NCI-H446 treated with DMSO at 0.1 percent for 48 hours (cell line): ENCODE results near the gene SOX18.

Source experiments
- DNase-seq: peaks from one replicate; lab custom pipeline; 2025; lab: John Stamatoyannopoulos, UW

Gene SOX18

DNA sequence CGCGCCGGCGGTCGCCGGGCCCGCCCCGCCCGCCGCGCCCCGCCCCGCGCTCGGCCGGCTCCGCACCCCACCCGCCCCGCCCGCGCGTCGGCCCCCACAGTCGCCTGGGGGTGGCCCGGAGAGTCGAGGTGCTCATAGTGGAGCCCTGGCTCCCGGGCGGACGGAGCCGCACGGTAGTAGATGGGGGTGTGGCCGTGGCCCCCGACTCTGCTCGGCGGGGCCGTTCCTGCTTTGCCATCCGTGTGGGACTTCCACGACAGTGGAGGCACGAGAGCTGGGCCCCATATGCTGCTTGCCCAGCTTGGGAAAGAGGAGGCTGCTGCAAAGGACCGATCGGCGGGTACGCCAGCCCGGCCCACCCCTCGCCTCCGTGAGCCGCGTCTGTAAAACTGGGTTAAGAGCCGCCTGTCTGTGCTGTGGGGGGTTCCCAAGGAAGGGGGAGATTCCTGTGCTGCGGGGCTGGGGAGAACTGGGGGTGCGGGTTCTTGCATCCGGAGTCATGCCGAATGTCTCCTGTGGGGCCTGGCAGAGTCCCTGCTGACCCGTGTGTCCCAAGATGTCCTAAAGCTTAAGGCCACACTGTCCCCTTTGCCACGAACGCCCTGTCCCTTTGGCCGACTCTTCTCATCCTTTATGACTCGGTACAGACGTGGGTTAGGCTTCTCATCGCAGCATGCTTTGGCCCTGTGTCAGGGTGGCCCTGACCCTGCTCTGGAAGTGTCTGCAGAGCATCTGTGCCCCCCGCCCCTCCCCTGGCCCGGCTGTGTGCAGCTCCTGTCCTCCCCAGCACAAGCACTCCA lies 30.8 kb upstream of the SOX18 start, which contains the start of gene OPRL1:
Gene OPRL1, plus strand, starts transcription at position 70 of the 800 bp plus-strand sequence. CDS start 12,639 bp downstream, outside the sequence.
- DNase-seq = no peak

DNA sequence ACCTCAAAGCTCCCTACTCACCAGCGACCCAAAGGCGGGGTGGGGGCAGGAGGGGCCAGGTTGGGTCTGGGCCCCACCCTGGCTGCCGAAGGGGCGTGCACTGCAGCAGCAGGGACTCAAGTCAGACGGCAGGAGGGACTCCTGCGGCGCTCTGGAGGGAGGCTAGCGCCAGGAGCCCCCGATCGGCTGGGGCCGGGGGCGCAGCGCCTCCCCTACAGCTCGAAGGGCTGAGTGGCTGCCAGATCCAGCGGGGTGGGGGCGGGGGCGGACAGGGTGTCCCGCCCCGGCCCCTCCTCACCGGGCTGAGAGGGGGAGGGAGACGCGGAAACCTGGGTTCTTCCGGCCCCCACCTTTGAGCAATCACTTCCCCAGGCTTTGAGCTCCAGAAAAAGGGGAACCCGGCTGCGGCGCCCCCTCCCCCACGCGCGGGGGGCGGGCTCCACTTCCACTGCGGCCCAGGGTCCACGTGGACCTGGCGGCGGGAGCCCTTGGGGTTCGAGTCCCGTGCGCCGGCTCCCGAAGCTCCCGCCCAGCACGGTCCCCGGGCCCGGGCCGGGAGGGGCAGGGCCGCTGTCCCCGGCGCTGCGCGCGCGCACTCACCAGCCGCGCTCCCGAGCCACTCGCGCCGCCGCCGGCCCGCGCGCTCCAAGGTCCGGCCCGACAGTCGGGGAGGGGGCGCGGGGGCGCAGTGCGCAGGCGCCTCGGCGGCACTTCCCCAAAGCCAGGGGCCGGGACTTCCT lies 30.0 kb upstream of the SOX18 start, which contains the start of gene RGS19:
Gene RGS19, minus strand, starts transcription at position 246 of the 740 bp plus-strand sequence. CDS start 2,632 bp downstream, outside the sequence.
- DNase-seq = peak; percentile 35

DNA sequence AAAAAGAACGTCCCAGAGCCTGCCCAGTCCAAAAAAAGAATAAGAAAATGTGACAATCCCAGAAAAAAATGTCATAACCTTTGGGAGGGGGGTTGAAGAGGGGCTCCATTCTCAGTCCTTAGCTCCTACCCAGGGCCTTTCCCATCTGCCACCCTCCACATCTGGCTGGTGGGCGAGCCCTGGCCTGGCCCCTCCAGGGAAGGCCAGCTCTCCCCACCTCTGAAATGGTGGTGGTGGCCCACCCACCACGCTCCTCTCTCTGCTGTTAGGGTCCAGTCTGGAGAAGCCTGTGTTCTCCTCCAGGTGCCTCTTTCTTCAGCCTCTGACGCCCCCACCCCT lies 29.5 kb upstream of the SOX18 start:
- DNase-seq = no peak

DNA sequence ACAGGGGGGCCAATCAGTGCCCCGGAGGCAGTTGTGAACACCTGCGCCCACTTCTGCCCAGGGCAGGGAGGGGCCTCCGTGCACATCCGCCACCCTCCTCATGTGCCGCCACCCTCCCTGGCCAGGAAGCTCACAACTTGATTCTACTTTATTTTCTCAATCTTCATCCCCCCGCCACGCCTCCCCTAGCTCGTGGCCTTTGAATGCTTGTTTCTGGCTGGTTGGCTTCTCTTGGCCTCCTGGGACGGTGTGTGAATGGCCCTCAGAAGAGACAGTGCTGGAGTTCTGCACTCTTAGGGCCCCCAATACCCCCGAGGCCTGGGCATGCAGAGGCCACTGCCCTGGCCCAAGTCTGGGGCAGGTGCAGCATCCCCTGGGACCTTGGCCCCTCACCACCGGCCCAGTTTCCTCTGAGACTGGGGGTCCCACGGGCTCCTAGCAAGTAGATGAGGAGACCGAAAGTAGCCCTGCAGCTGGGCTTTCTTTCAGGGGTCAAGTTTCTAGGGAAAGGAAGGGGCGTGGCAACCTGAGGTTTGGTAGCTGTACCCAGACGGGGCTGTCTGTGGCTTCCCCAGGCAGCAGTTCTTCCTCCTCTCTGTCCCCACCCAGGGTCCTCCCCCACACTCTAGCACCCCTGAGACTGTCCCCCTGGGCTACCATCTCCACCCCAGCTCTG lies 28.6 kb upstream of the SOX18 start:
- DNase-seq = no peak

DNA sequence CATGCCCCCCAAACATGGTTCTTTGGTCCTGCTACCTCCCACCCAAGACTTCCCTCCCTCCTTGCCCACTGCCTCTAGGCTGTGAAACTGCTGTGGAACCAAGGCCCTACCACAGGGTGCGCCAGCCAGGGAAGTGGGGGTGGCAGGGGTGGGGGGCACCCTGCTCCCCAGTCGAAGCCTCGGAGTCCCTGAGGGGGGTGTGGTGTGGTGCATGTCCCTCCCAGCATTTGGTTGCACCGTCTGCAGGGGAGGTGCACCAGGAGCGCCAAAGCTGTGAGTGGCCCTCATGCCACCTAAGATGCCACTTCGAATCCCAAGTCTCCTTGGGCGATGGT lies 28.1 kb upstream of the SOX18 start:
- no peak for DNase-seq

DNA sequence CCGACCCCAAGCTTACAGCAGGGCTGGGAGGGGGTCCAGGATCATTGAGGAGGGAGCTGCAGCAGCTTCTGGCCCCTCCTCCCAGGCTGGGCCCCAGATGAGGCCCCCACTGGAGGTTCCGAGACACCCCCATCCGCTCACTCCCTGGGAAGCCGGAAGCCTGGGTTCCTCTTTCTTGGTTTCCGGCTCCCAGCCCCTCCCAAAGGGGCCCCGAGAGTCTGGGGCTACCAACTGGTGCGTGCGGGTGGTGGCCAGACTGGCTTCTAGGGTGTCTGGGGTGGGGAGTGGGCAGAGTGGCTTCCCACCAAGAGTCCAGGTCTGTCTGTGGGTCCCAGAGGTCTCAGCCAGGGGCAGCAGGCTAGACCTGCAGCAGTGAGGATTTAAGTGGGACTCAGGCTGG lies 27.7 kb upstream of the SOX18 start:
- DNase-seq = no peak

DNA sequence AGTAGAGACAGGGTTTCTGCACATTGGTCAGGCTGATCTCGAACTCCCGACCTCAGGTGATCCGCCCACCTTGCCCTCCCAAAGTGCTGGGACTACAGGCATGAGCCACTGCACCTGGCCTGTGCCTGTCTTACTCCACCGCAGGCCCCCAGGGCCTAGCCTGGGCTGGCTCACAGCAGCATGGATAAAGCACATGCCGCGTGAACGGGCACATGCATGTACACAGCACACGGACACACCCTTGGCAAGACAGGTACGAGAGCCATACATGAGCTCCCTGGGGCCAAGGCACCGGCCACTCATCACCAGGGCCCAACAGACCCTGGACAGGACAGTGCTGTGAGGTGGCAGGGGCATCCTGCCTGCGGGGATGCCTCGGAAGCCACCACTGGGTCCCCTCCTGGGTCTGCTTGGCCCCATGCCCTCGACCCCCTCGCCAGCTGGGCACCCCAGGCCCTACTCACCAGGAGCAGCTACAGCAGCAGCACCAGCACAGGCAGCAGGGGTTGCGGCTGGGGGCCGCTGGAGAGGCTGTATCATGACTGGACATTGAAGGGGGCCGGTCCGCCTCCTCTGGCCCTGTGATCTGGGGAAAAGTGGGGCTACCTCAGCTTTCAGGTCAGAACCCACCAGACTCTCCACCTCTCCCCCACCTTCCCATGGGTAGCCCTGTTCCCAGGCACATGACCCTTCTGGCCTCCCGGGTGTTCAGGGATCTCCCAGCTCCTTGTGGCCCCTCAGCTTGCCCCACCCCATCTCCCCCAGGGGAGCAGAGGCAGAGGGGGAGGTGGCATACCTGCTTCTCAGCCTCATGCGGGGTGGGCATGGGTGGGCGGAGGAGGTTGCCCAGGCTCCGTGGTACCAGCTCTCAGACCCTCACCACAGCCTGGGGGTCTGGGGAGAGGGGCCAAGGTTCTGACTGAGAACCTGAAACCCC lies 26.9 kb upstream of the SOX18 start:
- no peak for DNase-seq

DNA sequence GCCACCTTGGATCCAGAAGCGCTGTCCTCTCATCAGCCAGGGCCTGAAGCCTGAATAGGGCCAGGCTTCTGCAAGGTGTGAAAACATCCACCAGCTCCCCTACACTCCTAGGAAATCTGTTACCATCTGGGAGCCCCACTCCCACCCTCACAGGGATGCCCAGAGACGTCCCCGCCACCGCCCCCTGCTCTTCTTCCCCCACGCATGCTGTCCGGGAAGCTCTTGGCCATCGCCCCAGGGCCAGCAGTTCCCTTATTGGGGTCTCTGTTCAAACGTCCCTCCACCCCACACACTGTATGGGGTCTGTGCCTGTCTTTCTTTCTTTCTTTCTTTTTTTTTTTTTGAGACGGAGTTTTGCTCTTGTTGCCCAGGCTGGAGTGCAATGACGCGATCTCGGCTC lies 26.1 kb upstream of the SOX18 start:
- no peak for DNase-seq

DNA sequence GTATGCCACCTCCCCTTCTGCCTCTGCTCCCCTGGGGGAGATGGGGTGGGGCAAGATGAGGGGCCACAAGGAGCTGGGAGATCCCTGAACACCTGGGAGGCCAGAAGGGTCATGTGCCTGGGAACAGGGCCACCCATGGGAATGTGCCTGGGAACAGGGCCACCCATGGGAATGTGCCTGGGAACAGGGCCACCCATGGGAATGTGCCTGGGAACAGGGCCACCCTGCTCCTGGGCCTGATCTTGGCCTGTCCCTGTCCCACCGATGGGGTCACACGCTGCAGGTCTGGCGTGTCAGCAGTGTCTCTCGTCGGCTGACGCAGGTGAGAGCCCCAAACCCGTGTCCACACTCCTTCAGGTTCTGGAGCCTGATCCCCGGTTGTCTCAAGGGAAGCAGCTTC lies 25.5 kb upstream of the SOX18 start:
- no peak for DNase-seq

DNA sequence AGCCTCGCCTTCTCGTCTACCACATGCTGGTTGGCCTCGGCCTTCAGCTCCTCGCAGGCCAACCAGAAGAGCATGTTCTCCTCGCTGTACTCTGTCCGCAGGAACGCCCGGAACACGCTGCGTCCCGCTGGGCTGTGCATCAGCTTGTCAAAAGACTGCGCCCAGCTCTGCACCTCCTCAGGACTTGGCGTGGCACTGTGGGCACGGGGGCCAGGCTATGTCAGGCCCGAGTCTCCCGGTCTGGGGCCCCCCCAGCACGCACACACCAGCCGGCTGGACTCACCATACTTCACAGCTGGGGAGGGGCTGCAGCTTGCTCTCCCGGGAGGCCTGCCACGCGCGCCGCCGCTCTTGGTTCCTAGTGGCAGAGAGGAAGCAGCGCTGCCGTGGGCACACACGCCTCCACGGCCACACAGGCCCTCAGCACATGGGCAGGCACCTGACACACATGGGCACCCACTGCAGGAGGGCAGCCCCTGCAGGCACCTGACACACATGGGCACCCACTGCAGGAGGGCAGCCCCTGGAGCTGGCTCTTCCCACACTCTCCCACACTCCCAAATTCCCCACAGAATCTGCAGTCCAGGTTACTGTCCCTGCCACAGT lies 24.8 kb upstream of the SOX18 start:
- DNase-seq = no peak

DNA sequence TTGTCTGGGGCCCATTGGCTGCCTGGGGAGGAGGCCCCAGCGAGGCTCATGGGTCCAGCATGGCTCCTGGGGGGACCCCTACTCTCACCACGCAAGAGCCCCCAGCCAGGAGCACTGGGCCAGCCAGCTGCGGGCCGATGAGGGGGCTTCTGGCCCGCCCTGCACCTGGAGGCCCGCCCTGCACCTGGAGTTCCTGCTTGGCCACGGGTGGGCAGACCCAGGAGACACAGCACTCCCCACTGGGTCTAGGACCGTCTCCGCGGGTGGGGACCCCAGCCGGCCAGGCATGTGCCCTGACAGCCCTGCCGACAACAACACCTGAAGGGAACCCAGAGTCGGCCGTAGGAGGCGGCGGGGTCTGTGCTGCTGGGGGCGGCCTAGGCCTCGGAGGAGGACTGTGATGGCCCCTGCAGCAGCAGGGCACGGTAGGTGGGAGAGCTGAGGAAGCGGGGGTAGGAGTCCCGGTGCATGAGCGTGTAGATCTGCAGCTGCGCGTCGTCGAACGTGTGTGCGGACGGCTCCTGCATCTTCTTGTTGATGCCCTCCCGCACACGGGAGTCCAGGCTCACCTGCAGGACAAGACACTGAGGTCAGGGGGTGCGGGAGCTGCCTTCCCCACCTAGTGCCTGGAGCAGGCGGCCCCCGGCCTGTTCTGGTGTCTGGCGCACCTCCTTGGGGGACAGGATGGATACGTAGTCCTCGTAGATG lies 24.2 kb upstream of the SOX18 start:
- DNase-seq = no peak

DNA sequence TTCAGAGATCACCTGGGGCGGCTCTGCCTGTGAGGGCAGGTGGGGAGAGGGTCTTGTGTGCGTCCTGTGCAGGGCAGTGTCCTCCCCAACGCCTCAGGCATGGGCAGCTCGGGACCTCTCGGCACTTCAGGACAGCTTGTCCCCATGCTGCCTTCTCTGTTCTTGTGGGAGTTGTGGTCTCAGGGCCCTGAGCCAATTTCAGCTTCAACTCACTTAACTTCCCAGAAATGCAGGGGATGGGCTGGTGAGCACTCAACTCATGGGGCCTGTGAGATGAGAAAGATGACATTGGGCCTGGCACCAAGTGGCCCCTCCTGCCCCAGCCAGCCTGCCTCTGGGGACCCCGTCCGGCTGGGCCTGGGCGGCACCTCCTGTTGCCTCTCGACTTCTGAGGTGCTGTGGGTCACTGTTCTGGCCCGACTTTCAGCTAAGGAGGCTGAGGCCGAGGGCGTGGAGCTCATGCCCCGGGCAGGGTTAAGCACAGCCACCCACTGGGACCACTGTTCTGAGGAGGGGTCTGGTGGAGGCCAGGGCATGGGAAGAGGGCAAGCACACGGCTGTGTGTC lies 23.1 kb upstream of the SOX18 start:
- no peak for DNase-seq

DNA sequence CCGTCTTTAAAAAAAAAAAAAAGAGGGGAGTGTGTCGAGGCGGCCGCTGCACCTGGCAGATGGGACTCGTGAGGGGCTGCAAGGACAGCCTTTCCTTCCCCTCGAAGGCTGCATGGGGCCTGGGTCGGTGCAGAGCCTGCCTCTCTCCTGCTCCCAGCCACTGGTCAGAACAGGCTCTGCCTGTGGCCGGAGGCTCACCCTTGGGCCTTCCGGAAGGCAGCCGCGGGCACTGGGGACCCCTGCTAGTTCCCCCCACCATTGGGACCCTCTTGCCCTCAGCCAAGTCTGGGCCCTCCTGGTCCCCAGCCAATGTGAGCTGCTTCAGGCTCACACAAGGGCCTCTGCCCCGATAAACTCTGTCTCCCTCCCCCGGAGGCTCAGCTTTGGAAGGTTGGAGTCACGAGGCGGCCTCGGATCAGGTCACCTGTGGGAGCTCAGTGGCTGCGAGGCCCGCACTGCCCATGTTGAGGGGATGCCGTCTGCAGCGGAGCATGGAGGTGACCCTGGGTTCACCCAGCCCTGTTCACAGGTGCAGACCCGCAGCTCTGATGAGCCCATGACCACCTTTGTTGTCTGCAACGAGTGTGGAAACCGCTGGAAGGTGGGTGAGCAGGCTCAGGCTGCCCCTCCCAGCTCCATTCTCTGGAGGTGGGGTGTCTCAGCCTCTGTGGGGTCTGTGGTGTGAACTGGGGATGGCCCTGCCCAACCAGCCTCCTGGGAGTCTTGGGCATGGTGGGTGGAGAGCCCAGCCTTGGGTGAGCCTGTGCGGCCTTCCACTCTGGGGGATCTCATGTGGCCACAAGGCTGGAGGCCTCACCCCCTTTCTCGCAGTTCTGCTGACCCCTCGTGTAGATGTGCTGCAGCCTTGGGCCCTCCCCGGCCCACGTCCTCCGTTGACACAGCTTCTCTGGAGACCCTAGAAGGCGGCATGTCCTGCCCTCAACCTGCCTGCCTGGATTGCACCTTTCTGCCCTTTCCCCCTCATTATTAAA lies 22.2 kb upstream of the SOX18 start:
- DNase-seq = no peak

DNA sequence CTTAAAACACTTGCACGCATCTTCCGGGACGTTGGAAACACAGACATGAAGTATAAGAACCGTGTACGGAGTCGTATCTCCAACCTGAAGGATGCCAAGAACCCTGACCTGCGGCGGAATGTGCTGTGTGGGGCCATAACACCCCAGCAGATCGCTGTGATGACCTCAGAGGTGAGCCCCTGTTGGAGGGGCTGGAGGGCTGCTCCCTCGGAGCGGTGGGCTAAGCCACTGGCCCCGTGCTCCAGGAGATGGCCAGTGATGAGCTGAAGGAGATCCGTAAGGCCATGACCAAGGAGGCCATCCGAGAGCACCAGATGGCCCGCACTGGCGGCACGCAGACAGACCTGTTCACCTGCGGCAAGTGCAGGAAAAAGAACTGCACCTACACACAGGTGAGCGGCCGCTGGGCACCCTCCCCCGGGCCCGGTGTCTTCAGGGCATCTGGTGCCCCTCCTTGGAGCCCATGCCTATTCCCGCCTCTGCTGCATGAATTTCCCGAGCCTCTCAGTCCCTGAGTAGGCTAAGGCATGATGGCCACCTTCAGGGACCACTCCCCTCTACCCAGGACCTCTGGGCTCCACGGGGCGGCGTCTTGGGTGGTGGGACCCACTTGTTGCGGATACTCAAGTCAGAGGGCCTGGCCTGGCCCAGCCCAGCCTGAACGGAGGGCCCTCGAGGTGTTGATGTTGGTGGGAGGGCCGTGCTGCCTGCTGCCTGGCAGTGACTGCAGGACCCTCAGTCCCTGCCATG lies 21.0 kb upstream of the SOX18 start:
- no peak for DNase-seq

DNA sequence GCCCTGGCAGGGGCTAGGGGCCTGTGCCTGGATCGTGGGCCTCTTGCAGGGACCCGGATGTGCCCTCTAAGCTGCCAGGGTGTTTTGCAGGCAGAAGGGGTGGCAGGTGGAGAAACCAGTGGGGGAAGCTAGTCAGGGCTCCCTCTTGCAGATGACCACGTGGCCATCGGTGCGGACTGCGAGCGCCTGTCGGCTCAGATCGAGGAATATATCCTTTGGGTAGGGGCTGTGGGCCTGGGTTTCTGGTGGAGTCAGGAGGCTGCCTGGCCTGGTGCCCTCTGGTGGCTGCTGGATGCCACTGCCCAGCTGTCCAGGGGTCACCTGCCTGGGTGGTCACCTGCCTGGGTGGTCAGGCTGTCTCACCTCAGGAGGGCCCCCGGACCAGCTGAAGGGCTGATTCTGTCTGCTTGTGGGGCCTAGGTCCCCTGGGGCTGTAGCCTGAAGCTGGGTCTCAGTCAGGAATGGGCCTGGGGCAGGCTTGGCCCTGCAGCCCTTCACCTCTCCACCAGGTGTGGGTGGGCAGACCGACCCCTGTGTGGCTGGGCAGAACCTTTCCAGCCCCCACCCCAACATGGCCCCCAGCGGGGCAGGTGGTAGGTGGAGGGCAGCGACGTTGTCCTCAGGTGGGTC lies 20.3 kb upstream of the SOX18 start:
- DNase-seq = no peak

DNA sequence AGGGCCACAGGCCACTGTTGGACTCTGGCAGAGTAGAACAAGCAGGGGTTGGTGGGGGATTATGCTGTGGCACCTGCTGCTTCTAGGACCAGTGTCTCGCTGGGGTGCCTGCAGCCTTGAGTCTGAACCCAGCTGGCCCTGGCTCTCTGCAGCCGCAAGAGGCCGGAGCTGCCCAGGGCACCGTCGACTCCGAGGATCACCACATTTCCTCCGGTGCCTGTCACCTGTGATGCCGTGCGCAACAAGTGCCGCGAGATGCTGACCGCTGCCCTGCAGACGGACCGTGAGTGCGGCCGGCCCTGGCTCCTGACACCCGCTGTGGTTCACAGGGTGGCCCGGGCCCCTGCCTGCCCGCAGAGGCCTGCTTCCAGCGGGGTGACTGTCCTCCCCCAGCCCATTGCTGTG lies 19.8 kb upstream of the SOX18 start:
- DNase-seq = no peak

DNA sequence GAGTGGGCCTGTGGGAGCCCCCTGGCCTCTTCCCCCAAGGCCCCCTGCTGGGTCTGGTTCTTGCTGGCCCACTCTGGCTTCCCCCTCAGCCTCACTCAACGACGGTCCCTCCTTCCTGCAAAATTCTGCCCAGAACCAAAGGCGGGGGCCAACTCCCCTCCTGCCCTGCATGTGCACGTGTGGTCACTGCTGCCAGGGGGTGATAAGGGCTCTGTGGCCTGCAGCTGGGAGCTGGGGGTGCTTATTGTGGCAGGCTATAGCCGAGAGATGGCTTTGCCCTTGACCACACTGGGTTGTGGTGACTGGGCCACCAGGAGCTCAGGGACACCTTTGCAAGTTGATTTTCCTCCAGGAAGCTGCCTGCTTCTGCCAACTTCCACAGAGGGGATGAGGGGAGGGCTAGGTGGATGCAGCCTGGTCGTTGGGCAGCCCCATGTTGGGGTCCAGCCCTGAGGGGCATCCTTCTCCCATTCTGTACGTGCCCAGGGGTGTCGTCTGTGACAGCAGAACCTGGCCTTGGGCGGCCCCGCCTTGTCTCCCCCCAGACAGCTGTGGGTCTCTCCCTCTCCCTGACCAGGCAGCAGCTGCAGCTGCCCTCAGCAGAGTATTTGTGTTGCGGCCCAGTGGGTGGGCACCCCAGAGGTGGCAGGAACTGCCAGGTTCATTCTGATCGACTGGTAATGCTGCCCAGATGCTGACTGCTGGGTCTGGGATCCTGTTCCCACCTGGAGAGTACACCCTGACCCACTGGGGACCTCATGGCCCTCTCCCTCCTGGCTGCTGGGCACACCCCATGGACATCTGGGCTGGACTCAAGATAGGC lies 19.2 kb upstream of the SOX18 start:
- DNase-seq = no peak
